ENCODE data around the gene LRRC46. TPM values are rescaled to one million over a fixed set of nuclear protein-coding genes. Genes with fewer than 3 reads are reported as not detected.

Gene LRRC46
- total and polyA plus RNA-seq, 9 of the 15 experiments (the other 6 are each of a cell fraction or from before 2014, with no cell fraction given) = 0.39 to 1.4 (median 0.53) TPM; not detected in 1

- TF ChIP-seq, protein P1, sequence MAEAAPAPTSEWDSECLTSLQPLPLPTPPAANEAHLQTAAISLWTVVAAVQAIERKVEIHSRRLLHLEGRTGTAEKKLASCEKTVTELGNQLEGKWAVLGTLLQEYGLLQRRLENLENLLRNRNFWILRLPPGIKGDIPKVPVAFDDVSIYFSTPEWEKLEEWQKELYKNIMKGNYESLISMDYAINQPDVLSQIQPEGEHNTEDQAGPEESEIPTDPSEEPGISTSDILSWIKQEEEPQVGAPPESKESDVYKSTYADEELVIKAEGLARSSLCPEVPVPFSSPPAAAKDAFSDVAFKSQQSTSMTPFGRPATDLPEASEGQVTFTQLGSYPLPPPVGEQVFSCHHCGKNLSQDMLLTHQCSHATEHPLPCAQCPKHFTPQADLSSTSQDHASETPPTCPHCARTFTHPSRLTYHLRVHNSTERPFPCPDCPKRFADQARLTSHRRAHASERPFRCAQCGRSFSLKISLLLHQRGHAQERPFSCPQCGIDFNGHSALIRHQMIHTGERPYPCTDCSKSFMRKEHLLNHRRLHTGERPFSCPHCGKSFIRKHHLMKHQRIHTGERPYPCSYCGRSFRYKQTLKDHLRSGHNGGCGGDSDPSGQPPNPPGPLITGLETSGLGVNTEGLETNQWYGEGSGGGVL (CRISPR knock-in tag; IDR thresholded peaks at IDR 0.05) = no peak
- TF ChIP-seq JUN (IDR thresholded peaks at IDR 0.05; ENCODE audit: borderline replicate concordance, low read depth, low read length) = peak; percentile 61
- TF ChIP-seq JUN (CRISPR knock-in tag; IDR thresholded peaks at IDR 0.05; ENCODE audit: borderline replicate concordance) = no peak
- 0 out of 2 replicates have a peak, but pooled peaks have one; percentile 2 for TF ChIP-seq NR4A1 (CRISPR knock-in tag; IDR thresholded peaks at IDR 0.05)
- no peak for TF ChIP-seq NR4A1 (tag; IDR thresholded peaks at IDR 0.05)
- TF ChIP-seq CTCF (IDR thresholded peaks at IDR 0.05 in 2 of 3, conservative IDR thresholded peaks at IDR 0.05 in 1 of 3; ENCODE audit: insufficient read depth in 2 of 3, low read depth in 1 of 3, low read length in 3 of 3) = peak in 2 of 3 experiments; percentile 26 to 41; a peak in 3 of 6 replicates
- TF ChIP-seq ZNF75A (CRISPR knock-in tag; IDR thresholded peaks at IDR 0.05) = no peak
- TF ChIP-seq ZNF140 (CRISPR knock-in tag; IDR thresholded peaks at IDR 0.05) = no peak
- TF ChIP-seq CCNT2 (IDR thresholded peaks at IDR 0.05; ENCODE audit: borderline replicate concordance, extremely low read depth, insufficient read length, low read depth, low read length) = peak; percentile 77
- no peak for TF ChIP-seq RNF2 (IDR thresholded peaks at IDR 0.05)
- no peak for TF ChIP-seq ZC3H11A (IDR thresholded peaks at IDR 0.05; ENCODE audit: low read depth, low read length)
- TF ChIP-seq SP2 (IDR thresholded peaks at IDR 0.05; ENCODE audit: extremely low read depth, low read depth, low read length, poor library complexity, severe bottlenecking) = no peak
- TF ChIP-seq NR0B1 (IDR thresholded peaks at IDR 0.05; ENCODE audit: partially characterized antibody) = no peak
- TF ChIP-seq ATF7 (IDR thresholded peaks at IDR 0.05) = peak; percentile 36; the same call in 1 of the 2 replicates
- no peak for TF ChIP-seq NR2C2 (CRISPR knock-in tag; IDR thresholded peaks at IDR 0.05)
- peak; percentile 66 for TF ChIP-seq NR2C2 (tag; IDR thresholded peaks at IDR 0.05)
- no peak for TF ChIP-seq ZNF280A (IDR thresholded peaks at IDR 0.05; ENCODE audit: low read depth, partially characterized antibody)
- TF ChIP-seq HNRNPL (IDR thresholded peaks at IDR 0.05; ENCODE audit: low read depth, low read length) = peak; percentile 63; the same call in 1 of the 2 replicates
- TF ChIP-seq NFE2 (IDR thresholded peaks at IDR 0.05; ENCODE audit: low read depth) = no peak
- no peak for TF ChIP-seq IRF2 (CRISPR knock-in tag; IDR thresholded peaks at IDR 0.05)
- TF ChIP-seq EWSR1 (IDR thresholded peaks at IDR 0.05; ENCODE audit: borderline replicate concordance, low read depth, partially characterized antibody) = no peak
These were observed 19.5 kb downstream of the LRRC46 start, which contains the start of gene SP6 (continued) for GRCh38 chr17:47850692-47851573.
